ENCODE data around the gene FAM236C.
"Not testable (repeated sequence)": the region's sequence is repeated elsewhere in the genome, so short reads cannot be mapped to it uniquely, and the experiment has no call there.

FAM236C gene

DNA sequence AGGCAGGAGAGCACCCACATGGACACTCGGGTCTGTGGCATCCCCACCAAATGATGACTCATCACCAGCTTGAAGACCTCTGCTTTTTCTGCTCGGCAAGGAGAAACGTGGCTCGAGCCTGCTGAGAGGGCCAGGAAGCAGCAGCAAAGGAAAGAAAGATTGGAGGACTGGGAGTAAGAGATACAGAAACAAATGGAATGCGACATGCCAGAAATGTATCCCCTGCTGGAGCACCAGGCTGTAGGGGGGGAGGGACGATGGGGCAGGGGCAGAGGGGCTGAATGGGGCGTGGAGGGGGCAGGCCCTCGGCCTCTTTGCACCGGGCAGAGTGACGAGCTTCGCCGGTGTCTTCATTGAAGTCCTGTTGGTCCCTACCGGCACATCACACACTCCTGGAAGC is at the start of gene FAM236C:
TSS of gene FAM236C (plus strand) at position 301 of the 400 bp plus-strand sequence. CDS start 100 bp downstream, outside the sequence.
- not testable (repeated sequence) for DNase-seq (ENCODE audit: low spot score)

DNA sequence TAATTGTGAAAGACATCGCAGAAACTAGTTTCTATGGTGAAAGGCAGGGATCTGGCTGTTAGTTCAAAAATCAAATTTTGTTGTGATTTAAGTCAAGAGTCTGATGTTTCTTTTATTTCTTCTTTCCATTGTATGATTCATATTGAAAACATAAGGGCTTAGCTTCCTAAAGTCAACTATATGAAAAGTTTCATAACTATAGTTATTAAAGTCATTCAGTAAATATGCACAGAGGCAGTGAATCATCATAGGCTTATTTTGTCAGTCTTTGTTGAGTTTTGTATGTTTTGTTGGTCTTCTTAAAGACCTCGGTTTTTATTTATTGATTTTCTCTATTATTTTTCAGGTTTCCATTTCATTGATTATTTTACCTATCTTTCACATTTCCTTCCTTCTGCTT is 29.5 kb upstream of the FAM236C start:
- DNase-seq (ENCODE audit: low spot score) = not testable (repeated sequence)

GRCh38 chrX:72889740-72890139 is 22.7 kb upstream of the FAM236C start:
- DNase-seq (ENCODE audit: low spot score) = not testable (repeated sequence)

- DNase-seq (ENCODE audit: low spot score) = not testable (repeated sequence)
These were observed 3.7 kb downstream of the FAM236C start for GRCh38 chrX:72916096-72916495.

DNA sequence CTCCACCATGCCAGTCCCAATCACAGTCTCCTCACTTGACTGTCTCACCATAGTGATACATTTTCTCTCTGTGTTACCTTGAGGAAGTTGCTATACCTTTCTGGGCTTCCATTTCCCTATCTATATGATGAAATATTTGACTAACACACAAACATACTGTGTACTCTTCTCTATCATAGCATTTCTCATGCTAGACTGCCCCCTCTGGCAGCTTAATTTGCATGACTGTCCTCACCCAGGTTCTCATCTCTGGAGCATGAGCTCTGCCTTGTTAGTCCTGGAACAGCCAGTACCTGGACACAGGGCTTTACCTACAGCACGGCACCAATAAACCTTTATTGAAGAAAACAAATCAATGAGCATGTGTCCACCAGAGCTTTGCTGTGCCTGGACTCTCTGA is 19.9 kb downstream of the FAM236C start:
- not testable (repeated sequence) for DNase-seq (ENCODE audit: low spot score)

- not testable (repeated sequence) for DNase-seq (ENCODE audit: low spot score)
These were observed 24.0 kb downstream of the FAM236C start for GRCh38 chrX:72936455-72936854.

DNA sequence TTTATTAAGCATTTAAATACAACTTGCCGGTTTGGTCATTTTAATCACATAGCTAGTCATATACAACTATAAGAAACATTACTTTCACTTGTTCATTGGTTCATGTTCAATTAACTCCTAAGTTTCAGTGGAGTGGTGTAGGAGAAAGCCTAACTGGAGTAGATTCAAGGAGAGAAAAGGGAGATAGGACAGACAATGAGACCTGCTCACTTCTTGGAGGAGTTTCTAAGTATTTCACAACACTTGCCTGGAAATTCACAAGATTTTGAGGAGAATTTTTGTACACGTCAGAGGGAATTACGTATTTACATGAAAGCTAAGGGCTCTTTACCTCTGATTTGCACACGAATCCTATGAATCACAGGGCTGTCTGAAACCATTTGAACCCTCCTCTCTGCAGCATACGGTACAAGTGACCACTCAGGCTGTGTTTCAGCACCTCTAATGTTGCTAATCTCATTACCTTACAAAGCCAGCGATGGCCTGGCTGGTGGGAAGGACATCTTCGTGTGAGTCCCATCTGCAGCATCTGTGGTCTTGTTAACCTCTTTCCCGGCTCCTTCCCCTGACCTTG is 24.6 kb downstream of the FAM236C start:
- not testable (repeated sequence) for DNase-seq (ENCODE audit: low spot score)

- DNase-seq (ENCODE audit: low spot score) = not testable (repeated sequence)
These were observed 25.5 kb downstream of the FAM236C start, which contains the start of gene FAM236A for GRCh38 chrX:72937906-72938305. TSS of gene FAM236A (plus strand) at chrX:72938206. CDS start at chrX:72938263, 57 bp downstream.

DNA sequence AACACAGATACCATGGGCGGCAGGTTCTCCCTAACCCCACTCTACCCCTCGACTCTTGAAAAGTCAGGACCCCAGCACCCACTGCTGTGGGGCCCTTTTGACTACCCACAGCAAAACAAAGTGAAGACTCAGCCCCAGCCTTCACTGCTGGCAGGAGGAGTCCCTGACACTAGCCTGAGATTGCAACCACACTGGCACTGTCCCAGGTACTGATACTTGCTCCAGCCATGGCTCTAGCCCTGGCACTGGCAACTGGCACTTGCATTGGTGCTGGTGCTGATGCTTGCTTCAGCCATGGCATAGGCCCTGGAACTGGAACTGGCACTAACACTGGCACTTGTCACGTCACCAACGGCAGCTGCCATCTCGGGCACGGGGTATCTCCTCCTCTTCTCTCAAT is 29.9 kb downstream of the FAM236C start:
- not testable (repeated sequence) for DNase-seq (ENCODE audit: low spot score)

DNA sequence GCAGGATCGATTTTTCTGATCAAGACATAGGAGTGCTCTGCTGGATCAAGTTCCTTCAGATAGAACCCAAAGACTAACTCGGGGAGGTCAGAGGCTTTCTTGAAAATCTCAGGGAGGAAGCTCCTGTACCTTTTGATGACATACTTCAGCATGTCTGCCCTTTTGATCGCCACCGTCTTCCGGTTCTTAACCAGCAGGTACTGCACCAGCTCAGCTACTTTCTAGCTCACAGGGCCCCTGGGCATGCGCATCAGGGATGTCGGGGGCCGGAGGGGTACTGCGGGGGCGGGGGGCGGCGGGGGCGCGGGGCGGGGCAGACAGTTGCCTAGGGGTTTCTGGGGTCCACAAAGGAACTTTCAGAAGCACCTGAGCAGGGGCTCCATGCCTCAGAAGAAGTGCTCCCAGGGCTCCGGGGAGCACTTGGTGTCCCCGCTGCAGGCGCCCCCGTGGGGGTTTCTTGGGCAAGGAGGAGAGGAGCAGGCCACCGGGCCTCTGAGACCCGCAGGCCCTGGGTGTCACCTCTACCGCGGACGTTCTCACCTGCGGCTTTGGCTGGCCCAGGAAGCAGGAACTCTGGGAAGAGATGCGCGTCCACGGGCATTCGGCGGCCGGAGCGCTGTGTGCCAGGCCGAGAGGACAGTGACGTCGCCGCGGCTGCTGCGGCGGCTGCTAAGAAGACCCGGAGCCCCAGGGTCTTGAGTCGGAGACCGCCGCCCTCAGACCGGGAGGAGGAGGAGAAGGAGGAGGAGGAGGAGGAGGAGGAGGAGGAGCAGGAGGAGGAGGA is 30.8 kb downstream of the FAM236C start:
- not testable (repeated sequence) for DNase-seq (ENCODE audit: low spot score)

DNA sequence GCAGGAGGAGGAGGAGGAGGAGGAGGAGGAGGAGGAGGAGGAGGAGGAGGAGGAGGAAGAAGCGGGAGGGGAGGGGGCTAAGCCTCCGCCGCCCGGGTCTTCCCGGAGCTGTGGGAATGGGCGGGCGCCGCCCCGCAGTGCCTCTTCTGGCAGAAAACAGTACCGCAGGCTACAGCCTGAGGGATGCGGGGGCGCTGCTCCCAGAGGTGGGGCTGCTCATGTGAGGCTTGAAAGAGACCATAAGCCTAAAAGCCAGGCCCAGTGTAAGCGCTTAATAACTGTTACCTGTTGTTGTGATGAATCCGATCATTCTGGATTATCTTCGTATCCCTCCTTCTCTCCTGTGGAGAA is 31.4 kb downstream of the FAM236C start, which contains the start of gene DMRTC1:
TSS of gene DMRTC1 (minus strand) at position 19 of the 351 bp plus-strand sequence. CDS start 68,143 bp downstream, outside the sequence.
- not testable (repeated sequence) for DNase-seq (ENCODE audit: low spot score)

DNA sequence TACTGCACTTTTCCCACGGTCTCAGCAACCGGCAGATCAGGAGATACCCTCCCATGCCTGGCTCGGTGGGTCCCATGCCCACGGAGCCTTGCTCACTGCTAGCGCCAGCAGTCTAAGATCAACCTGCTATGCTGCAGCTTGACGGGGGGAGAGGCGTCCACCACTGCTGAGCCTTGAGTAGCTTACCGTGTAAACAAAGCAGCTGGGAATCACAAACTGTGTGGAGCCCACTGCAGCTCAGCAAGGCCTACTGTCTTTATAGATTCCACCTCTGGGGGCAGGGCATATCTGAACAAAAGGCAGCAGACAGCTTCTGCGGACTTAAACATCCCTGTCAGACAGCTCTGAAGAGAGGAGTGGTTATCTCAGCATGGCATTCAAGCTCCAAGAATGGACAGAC is 47.6 kb downstream of the FAM236C start:
- DNase-seq (ENCODE audit: low spot score) = not testable (repeated sequence)
